Effector memory CD8-positive, alpha-beta T cell (primary cell): Measurements from ENCODE around the gene CD244.

Experiments
- ATAC-seq: fragments of 150-1000 bp; cut with Tn5 transposase; replicated peaks from 2 replicates; pipeline ENCODE4 v1.10.0; 2021; ENCODE audit warnings: mild to moderate bottlenecking, moderate library complexity
- DNase-seq, 3 experiments: peaks; one replicate each; pipeline ENCODE4 v3.0.0; 2021
- H3K27ac Mint-ChIP-seq, 2 donors: one replicate each; pipeline ENCODE4 v1.8.0; 2022; ENCODE audit warnings: mild to moderate bottlenecking in 2 of 2, mixed read lengths in 2 of 2, moderate library complexity in 2 of 2
- H3K27me3 Mint-ChIP-seq, 2 donors: one replicate each; pipeline ENCODE4 v1.8.0; 2022; ENCODE audit warnings: mixed read lengths in 2 of 2
- H3K36me3 Mint-ChIP-seq: one replicate; pipeline ENCODE4 v1.8.0; 2022; ENCODE audit warnings: mild to moderate bottlenecking, moderate library complexity, mixed read lengths; ENCODE audit not compliant: insufficient read depth
- H3K4me1 Mint-ChIP-seq, 2 donors: one replicate each; pipeline ENCODE4 v1.8.0; 2022; ENCODE audit warnings: low read depth in 2 of 2, mixed read lengths in 2 of 2
- H3K4me3 Mint-ChIP-seq, 2 donors: one replicate each; pipeline ENCODE4 v1.8.0; 2022; ENCODE audit warnings: mild to moderate bottlenecking in 2 of 2, mixed read lengths in 2 of 2, moderate library complexity in 2 of 2
- H3K9me3 Mint-ChIP-seq, 2 donors: one replicate each; pipeline ENCODE4 v1.8.0; 2022; ENCODE audit warnings: mixed read lengths in 2 of 2

The CD244 gene

DNA sequence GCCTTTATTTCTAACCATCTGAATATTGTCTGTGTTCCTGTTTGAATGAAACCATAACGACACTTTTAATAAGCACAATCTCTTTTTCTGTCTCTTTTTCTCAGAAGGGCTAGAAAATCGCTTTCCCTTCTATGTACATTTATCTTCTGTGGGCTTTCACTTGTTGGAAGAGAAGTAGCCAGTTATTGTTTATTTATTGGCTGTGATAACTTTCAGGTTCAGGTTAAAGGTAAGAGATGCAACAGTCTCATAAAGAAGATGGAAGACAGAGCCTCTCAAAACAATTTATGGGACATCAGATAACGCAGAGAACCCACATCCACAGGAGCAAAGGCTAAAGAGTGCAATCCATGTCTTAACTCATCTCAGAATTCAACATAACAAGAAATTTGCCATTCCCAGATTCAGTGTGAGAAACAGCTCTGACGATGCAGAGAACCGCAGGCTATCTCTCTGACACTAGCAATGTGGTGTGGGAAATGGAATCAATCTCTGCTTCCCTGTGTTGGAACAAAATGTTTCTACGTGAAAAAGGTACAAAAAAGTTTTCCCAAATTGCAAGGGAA lies 4.1 kb upstream of the CD244 start:
- H3K4me3 Mint-ChIP-seq = no peak overlapping the region

DNA sequence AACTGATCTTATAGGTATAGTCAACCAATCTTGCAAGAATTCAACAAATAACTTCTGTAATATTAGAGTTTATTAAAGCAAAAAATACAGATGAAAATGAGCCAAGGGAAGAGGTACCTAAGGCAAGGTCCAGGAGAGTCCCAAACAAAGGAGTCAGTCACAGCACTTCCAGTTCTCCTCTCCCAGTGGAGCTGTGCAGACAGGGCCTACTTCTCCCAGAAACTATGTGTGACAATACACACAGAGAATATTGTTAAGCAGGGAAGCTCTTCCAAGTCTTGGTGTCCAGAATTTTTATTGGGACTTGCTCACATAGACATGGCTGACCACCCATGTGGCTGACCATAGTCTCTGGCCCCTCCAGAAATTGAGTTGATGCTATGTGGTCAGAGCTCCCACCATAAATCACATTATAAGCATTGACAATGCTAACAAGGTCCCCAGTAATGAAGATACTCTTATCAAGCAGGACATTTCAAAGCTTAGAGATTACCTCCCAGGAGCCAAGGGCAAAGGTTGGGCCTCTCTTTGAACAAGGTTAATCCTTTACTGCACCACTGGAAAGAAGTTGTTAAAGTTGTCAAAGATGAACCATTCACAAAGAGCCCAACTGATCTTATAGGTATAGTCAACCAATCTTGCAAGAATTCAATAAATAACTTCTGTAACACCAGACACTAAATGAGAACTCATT lies 3.5 kb upstream of the CD244 start:
- no peaks in the 10 kb centered on the region for H3K9me3 Mint-ChIP-seq
- H3K27ac Mint-ChIP-seq = peak overlapping the region in 1 of 2 donors; percentile 59
- peaks cover 26% of the 10 kb centered on the region in 2 donors for H3K4me1 Mint-ChIP-seq
- DNase-seq (no peak), ATAC-seq (no peak)
- H3K27me3 Mint-ChIP-seq = no peaks in the 10 kb centered on the region
- H3K4me3 Mint-ChIP-seq = no peak overlapping the region
- peaks cover 13% of the 10 kb centered on the region for H3K36me3 Mint-ChIP-seq

More for the DNA sequence above, 4.1 kb upstream of the CD244 start:
- no peaks in the 10 kb centered on the region for H3K27me3 Mint-ChIP-seq
- ATAC-seq (no peak), DNase-seq (no peak)
- peaks cover 22% of the 10 kb centered on the region in 2 donors for H3K4me1 Mint-ChIP-seq
- peaks cover 13% of the 10 kb centered on the region for H3K36me3 Mint-ChIP-seq
- peak overlapping the region in 1 of 2 donors; percentile 59 for H3K27ac Mint-ChIP-seq
- no peaks in the 10 kb centered on the region for H3K9me3 Mint-ChIP-seq

DNA sequence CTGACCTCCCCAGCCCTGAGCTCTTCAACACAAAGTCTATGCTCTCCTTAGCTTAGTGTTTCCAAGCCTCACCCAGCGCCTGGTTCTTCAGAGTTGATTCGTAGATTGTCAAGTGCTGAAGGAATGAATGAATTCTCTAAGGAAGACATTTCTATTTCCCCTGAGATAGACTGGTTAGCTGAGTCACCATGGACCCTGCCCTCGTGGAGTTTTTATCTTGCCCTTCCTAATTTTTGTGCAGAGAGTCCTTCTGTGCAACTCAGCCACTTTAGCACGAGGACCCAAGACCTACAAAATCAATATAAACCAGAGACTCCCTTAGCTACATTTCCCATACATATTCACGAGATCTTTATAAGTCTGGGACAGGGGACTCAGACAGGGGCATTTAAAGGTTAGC lies 2.6 kb upstream of the CD244 start:
- Mint-ChIP-seq H3K9me3 (no peaks in the 10 kb centered on the region), H3K4me1 (peaks cover 32 to 34% of the 10 kb centered on the region in 2 donors), H3K36me3 (peaks cover 17% of the 10 kb centered on the region), H3K27ac (no peak overlapping the region), H3K4me3 (no peak overlapping the region), H3K27me3 (no peaks in the 10 kb centered on the region)
- ATAC-seq = no peak
- no peak for DNase-seq

DNA sequence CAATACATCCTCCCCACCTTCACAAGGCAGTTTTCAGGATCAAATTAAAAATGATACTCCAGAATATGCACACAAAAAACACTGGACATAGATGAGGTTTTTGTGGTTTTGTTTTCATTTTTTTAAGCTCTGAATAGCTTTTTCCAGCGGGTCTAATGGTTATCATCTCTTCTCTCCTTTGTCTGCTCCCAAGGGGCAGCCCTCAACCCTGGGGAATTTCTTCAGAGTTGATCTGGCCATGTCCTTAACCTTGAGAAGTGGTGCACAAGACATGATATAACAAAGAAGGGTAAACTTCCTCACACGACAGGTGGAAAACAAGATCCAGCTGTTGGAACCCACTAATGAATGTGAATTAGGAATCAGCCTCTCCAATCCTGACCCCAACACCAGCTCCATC lies 1.5 kb upstream of the CD244 start:
- no peak for DNase-seq
- Mint-ChIP-seq H3K36me3 (peaks cover 17% of the 10 kb centered on the region), H3K27me3 (no peaks in the 10 kb centered on the region), H3K4me1 (peaks cover 34 to 36% of the 10 kb centered on the region in 2 donors), H3K9me3 (no peaks in the 10 kb centered on the region), H3K4me3 (peak overlapping the region; percentile 28 to 60), H3K27ac (peak overlapping the region; percentile 36 to 64)
- no peak for ATAC-seq

DNA sequence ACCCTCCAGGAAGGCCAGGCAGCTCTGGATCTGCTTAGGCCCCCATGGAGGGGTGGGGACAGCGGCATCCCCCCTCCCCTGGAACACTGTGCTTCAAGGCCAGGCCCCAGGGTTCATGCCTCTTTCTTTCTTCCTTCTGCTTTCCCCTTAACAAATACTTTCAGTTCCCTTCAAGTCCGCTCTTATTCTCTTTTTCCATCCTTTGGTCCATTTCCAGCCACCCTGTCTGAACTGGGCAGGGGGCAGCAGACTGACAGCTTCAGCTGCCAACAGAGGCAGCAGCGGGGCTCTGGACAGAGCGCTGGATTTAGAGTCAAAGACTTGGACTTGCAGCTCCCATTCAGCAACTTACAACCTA lies 1.1 kb upstream of the CD244 start:
- peak overlapping the region; percentile 36 to 64 for H3K27ac Mint-ChIP-seq
- ATAC-seq (no peak), DNase-seq (no peak)
- H3K4me3 Mint-ChIP-seq = peak overlapping the region; percentile 28 to 60
- peaks cover 17% of the 10 kb centered on the region for H3K36me3 Mint-ChIP-seq
- H3K4me1 Mint-ChIP-seq = peaks cover 38 to 40% of the 10 kb centered on the region in 2 donors
- H3K27me3 Mint-ChIP-seq = no peaks in the 10 kb centered on the region
- no peaks in the 10 kb centered on the region for H3K9me3 Mint-ChIP-seq

DNA sequence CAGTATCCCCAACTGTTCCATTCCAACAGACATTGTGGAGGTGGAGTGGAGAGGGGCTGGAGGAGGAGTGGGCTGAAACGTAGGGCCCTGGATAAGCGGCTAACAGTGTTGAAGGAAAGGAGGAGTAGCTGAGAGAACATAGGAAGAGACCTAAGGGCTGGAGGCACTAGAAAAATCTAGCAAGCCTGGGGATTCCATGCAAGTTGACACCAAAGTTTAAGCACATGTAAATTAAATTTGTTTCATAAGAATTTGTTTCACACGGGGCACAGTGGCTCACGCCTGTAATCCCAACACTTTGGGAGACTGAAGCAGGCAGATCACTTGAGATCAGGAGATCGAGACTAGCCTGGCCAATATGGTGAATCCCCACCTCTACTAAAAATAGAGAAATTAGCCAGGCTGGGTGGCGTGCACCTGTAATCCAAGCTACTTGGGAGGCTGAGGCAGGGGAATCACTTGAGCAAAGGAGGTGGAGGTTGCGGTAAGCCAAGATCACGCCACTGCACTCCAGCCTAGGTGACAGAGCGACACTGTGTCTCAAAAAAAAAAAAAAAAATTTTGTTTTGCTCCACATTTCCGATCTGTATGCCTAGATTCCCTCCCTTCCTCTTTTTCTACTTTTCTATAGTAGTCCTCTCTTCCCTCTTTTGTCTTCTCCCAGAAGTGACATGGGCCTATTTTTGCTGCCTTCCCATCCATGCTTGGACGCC lies 530 bp upstream of the CD244 start:
- Mint-ChIP-seq H3K4me1 (peaks cover 41 to 46% of the 10 kb centered on the region in 2 donors), H3K9me3 (no peaks in the 10 kb centered on the region)

DNA sequence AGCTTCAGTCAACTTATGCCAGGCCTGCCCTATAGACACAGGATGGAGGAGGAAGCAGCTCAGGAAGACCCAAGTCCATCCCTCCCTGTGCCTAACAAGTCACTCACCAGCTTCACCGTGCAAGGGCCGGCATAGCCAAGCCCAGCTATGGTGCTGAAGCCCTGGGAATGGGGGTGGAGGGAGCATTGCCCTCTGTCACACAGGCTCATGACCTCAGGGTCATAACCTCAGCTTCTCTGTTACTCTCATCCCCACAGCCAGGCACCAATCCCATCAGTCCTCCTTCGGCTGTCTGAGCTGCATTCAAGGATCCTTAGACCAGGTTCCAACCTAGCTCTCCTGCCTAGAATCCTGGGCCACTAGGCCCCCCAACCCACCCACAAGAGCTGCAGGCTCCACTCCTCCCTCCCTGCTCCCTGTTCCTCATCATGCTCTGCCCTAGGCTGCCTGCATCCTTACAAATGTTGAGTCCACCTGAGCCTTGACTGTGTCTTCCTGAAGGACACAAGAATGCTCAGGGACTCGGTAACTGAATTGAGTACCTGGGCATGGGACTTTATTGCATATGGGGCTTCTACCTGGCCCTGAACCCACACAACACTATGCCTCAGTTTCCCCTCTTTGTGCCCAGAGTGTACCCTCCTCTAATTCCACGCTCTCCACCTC lies 1.7 kb downstream of the CD244 start:
- no peak for ATAC-seq
- H3K9me3 Mint-ChIP-seq = no peaks in the 10 kb centered on the region
- H3K36me3 Mint-ChIP-seq = peaks cover 17% of the 10 kb centered on the region
- no peaks in the 10 kb centered on the region for H3K27me3 Mint-ChIP-seq
- no peak for DNase-seq
- peak overlapping the region; percentile 93 to 99 for H3K4me3 Mint-ChIP-seq
- peaks cover 42 to 49% of the 10 kb centered on the region in 2 donors for H3K4me1 Mint-ChIP-seq
- H3K27ac Mint-ChIP-seq = peak overlapping the region; percentile 94 to 98

More for the DNA sequence above, 530 bp upstream of the CD244 start:
- H3K27me3 Mint-ChIP-seq = no peaks in the 10 kb centered on the region
- H3K4me3 Mint-ChIP-seq = peak overlapping the region; percentile 93 to 99
- DNase-seq = no peak
- H3K36me3 Mint-ChIP-seq = peaks cover 17% of the 10 kb centered on the region
- ATAC-seq = no peak
- H3K27ac Mint-ChIP-seq = peak overlapping the region; percentile 94 to 98

DNA sequence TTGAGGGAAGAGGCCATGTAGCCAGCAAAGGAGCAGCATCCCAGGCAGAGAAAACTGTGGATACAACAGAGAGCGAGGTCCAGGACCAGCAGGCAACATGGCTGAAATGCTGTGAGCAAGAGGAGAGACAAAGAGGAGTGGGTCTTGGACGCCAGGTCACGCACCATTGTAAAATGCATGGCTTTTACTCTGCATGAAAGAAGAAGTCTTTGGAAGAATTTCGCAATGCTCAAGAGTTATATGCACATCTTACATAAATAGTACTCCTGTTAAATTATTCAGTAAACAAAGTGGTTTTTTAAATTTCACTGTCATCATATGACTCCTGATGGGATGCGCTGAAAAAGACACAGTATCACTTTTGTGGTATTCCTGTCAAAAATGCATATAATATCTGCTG lies 3.5 kb downstream of the CD244 start:
- Mint-ChIP-seq H3K4me3 (peak overlapping the region; percentile 49 to 99), H3K36me3 (peaks cover 17% of the 10 kb centered on the region)
- DNase-seq = no peak

DNA sequence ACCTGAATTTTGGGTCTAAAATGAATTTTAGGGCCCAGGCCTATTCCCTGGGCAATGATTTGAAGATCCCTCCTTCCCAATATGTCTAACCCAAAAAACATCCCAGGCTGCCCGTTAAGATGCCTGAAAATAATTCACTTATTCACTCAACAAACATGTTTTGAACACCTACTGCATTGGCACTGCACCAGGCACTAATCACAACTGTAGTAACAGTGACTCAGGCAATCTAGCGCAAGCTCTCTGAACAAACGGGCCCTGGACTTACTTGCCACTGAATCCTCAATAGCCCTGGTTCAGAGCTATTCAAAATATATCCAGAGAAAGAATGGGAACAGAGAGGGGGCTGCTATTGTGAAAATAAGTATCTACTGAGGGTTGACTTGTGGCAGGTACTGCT lies 4.2 kb downstream of the CD244 start:
- H3K36me3 Mint-ChIP-seq = peaks cover 21% of the 10 kb centered on the region
- ATAC-seq (no peak), DNase-seq (no peak)
- peak overlapping the region; percentile 49 to 73 for H3K4me3 Mint-ChIP-seq
- peaks cover 42 to 53% of the 10 kb centered on the region in 2 donors for H3K4me1 Mint-ChIP-seq
- no peaks in the 10 kb centered on the region for H3K9me3 Mint-ChIP-seq
- H3K27ac Mint-ChIP-seq = peak overlapping the region in 1 of 2 donors; percentile 33
- H3K27me3 Mint-ChIP-seq = no peaks in the 10 kb centered on the region

More for the DNA sequence above, 3.5 kb downstream of the CD244 start:
- Mint-ChIP-seq H3K27ac (peak overlapping the region in 1 of 2 donors; percentile 33), H3K9me3 (no peaks in the 10 kb centered on the region), H3K27me3 (no peaks in the 10 kb centered on the region), H3K4me1 (peaks cover 43 to 52% of the 10 kb centered on the region in 2 donors)
- no peak for ATAC-seq

DNA sequence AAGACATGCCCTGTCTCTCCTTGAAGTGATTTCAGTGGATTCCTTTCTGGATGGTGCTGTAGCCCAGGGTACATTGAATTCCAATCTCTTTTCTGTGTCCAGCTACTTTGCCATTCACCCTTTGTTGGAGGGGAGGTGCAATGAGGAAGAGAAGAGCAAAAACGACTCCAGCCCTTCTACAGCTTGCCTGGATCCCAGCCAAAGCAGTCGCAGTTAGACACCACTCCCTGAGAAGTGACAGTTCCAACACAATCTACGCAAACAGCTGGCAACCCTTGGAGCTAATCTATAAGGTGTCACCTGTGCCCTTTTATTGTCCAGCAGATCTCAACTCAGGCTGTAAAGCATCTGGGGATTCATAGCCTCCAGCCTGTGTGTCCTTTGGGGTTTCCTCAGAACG lies 4.6 kb downstream of the CD244 start:
- peak overlapping the region; percentile 49 to 73 for H3K4me3 Mint-ChIP-seq
- no peaks in the 10 kb centered on the region for H3K27me3 Mint-ChIP-seq
- H3K36me3 Mint-ChIP-seq = peaks cover 24% of the 10 kb centered on the region
- ATAC-seq (no peak), DNase-seq (no peak)
- H3K4me1 Mint-ChIP-seq = peaks cover 45 to 53% of the 10 kb centered on the region in 2 donors
- no peak overlapping the region for H3K27ac Mint-ChIP-seq
- H3K9me3 Mint-ChIP-seq = no peaks in the 10 kb centered on the region

DNA sequence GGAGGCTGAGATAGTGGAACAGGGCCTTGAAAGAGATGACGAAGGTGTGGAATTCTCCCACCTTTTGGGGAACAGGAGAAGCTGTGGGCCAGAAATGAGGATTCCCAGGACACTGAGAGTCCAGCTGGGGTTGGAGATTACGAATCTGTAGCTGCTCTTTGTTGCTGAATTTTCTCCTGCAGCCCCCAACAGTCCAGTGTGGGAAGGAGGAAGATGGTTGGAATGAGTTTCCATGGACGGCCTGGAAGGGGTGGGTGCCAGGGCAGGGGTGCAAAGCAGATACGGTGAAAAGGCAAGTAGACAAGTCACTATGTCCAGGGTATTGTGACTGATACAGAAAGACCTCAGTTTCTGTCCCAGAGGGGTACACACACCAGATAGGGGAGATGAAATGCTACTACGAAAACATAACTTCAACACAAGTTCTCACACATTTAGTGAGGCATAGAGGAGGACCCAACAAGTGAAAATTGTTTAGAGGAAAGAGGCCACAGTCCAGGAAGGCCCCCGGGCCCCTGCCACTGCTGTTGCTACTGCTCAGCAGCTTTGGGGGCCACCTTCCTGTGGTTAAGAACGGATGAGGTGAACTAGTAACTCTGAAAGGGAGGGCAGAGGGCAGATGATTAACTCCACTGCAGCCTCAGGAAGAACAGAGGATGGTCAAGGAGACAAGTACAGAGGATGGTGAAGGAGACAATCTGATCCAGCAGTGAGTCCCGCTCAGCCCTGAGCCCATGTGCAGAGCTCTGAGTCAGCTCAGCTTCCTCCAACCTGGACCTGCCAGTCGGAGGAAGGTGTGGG lies 7.3 kb downstream of the CD244 start:
- H3K36me3 Mint-ChIP-seq = peaks cover 18% of the 10 kb centered on the region
- H3K9me3 Mint-ChIP-seq = no peaks in the 10 kb centered on the region
- DNase-seq (peak; percentile 27 to 42 (median 32)), ATAC-seq (peak; percentile 84)
- no peak overlapping the region for H3K27ac Mint-ChIP-seq
- H3K27me3 Mint-ChIP-seq = no peaks in the 10 kb centered on the region
- H3K4me1 Mint-ChIP-seq = peaks cover 32 to 42% of the 10 kb centered on the region in 2 donors
- no peak overlapping the region for H3K4me3 Mint-ChIP-seq

DNA sequence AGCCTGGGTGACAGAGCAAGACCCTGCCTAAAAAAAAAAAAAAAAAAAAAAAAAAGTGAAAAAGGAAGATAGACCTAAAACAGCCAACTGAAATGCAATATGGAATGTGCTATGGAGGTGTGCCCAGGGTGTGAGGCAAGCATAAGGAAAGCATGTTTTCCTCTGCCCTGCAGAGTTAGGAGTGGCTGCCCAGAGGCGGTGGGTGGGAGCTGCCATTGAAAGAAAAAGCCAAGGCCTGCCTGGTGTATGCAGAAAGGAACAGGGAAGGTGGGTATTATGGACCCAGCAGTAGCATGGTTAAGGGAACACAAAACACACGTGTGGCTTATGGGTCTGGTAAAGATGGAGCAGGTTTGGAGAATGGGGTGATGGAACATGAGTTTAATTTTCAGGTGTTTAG lies 8.9 kb downstream of the CD244 start:
- Mint-ChIP-seq H3K4me1 (peaks cover 31 to 45% of the 10 kb centered on the region in 2 donors), H3K36me3 (peaks cover 24% of the 10 kb centered on the region), H3K9me3 (no peaks in the 10 kb centered on the region), H3K27me3 (no peaks in the 10 kb centered on the region), H3K27ac (no peak overlapping the region), H3K4me3 (peak overlapping the region; percentile 17 to 72)
- ATAC-seq (no peak), DNase-seq (no peak)

DNA sequence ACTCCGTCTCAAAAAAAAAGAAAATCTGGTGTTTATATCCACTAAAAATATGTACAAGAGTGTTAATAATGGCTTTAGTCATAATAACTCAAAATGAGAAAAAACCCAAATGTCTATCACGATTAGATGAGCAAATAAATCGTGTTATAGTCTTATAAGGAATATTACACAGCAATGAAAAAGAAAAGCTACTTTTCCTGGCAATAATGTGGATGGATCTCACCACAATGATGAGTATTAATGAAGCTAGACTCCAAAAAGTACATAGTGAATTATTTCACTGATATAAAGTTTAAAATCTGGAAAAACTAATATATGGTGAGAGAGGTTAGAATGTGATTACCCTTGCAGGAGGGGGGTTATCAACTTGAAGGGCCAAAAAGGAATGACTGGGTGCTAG lies 9.7 kb downstream of the CD244 start:
- no peaks in the 10 kb centered on the region for H3K27me3 Mint-ChIP-seq
- no peaks in the 10 kb centered on the region for H3K9me3 Mint-ChIP-seq
- peak overlapping the region in 1 of 2 donors; percentile 72 for H3K4me3 Mint-ChIP-seq
- peaks cover 24% of the 10 kb centered on the region for H3K36me3 Mint-ChIP-seq
- peaks cover 27 to 45% of the 10 kb centered on the region in 2 donors for H3K4me1 Mint-ChIP-seq
- no peak overlapping the region for H3K27ac Mint-ChIP-seq
- ATAC-seq (no peak), DNase-seq (no peak)
